Omental fat pad (tissue), 4 donors: ENCODE results near the gene ARHGAP26. TPM values are rescaled to one million over a fixed set of nuclear protein-coding genes. Genes with fewer than 3 reads are reported as not detected.

Experiments used
- ATAC-seq: fragments of 150-250 bp; one replicate; pipeline ENCODE4 v1.9.1; 2016; ENCODE audit warnings: mild to moderate bottlenecking, moderate library complexity; ENCODE audit not compliant: low FRiP score
- DNase-seq: peaks from one replicate; pipeline ENCODE4 v3.0.0-alpha.2; 2019; ENCODE audit warnings: low spot score
- CTCF ChIP-seq, 3 donors: fragments of 450-650 bp; IDR thresholded peaks; one replicate each; pipeline ENCODE4 v1.5.1; 2016 to 2017; ENCODE audit warnings: antibody characterized with exemption in 3 of 3, mild to moderate bottlenecking in 3 of 3, moderate library complexity in 2 of 3
- total RNA-seq, 4 donors: library from RNA; depleted of rRNA; stranded (reverse); fragments of >200 nt; gene quantifications; one replicate each; pipeline ENCODE4 v1.1.0, GENCODE V29; 2016

The ARHGAP26 gene
- total RNA-seq, 4 donors from 2014 or later: 40.4 to 134 (median 63.6) TPM

- TF ChIP-seq CTCF (IDR thresholded peaks at IDR 0.05): no peak
- DNase-seq: no peak
- ATAC-seq: no peak
These were observed 244.0 kb downstream of the ARHGAP26 start for GRCh38 chr5:143014017-143014651.

DNA sequence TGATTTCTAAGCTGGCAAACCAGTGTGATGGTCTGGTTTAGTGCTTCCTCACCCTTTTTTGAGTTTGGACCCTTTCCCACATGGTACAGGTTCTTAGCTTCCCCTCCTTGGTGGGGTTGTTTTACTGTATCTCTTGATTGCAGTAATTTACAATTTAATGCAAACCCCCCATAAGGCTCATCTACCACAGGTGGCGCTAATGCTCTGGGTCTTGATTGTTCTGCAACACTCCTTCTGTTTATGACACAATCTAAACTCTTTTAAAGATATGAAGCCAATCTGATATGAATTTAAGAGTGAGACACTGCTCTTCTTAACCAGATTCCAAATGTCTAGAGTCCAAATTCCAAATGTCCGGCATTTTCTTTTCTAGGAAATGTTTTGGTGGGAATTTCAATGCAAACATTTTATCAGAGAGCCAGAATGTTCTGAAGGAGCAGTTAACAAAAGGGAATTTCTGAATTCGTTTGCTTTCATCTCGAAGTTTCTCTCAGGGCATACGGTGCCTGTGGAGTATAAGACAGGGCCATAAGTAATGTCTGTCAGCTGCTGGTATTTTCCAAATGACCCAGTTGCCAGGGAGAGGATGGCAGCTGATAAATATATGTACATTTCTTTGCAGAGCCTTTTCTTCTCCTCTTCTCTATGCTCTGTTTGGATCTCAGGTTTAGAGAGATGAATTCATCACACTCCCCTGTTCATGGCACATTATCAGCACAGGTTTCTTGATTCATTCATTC lies 246.8 kb downstream of the ARHGAP26 start:
- DNase-seq (no peak), ATAC-seq (no peak)
- no peak for TF ChIP-seq CTCF (IDR thresholded peaks at IDR 0.05)

DNA sequence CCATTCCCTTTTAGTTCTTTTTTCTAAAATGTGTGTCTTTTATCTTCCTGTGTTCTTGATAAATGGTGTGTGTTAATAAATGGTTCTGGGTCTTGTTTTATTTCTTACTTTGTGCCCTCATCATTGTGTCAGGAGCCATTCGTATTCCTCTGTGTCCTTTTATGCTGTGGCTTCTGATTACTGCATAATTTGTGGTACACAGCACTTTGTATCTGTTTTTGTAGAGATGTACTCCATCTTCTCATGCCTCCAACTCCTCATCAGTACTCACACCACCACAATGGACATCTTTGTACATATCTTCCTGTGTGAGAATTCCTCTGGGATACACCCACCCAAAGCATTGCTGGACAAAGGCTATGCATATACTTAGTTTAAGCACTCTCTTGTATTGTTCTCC lies 247.4 kb downstream of the ARHGAP26 start:
- no peak for ATAC-seq
- no peak for DNase-seq
- no peak for TF ChIP-seq CTCF (IDR thresholded peaks at IDR 0.05)

DNA sequence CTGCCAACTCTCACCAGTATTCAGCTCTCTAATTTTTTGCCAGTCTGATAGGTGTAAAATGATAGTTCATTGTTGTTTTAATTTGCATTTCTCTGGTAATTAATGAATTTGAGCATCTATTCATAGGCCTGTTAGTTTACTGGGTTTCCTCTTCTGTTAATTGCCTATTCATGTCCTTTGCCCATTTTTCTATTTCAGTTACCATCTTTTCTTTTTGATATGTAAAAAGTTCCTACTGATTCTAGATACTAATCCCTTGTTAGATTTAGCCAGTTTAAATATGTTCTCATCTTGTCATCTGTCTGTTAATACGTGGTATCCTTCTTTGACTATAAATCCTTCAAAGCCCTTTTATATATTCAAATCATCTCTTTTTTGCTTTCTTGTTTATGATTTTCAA lies 247.8 kb downstream of the ARHGAP26 start:
- TF ChIP-seq CTCF (IDR thresholded peaks at IDR 0.05): no peak
- ATAC-seq: no peak
- no peak for DNase-seq

DNA sequence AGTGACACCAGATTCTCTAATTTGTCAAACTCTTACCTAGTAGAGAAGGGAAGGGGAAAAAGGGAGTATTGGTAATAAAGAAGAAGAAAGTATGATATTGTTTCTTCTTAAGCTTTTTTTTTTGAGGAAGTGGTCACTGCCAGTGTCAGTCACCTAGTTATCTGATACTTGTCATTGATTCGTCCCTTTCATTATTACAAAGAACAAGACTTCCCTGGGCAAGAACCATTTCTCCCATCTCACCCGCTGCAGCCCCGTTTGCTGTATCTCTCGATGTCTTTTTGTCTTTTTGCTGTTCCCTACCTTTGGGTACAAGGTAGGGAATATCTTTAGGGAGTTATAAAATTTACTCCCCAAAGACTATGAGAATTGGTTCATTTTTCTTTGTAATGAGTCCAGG lies 249.0 kb downstream of the ARHGAP26 start:
- ATAC-seq: no peak
- DNase-seq: no peak
- no peak for TF ChIP-seq CTCF (IDR thresholded peaks at IDR 0.05)

DNA sequence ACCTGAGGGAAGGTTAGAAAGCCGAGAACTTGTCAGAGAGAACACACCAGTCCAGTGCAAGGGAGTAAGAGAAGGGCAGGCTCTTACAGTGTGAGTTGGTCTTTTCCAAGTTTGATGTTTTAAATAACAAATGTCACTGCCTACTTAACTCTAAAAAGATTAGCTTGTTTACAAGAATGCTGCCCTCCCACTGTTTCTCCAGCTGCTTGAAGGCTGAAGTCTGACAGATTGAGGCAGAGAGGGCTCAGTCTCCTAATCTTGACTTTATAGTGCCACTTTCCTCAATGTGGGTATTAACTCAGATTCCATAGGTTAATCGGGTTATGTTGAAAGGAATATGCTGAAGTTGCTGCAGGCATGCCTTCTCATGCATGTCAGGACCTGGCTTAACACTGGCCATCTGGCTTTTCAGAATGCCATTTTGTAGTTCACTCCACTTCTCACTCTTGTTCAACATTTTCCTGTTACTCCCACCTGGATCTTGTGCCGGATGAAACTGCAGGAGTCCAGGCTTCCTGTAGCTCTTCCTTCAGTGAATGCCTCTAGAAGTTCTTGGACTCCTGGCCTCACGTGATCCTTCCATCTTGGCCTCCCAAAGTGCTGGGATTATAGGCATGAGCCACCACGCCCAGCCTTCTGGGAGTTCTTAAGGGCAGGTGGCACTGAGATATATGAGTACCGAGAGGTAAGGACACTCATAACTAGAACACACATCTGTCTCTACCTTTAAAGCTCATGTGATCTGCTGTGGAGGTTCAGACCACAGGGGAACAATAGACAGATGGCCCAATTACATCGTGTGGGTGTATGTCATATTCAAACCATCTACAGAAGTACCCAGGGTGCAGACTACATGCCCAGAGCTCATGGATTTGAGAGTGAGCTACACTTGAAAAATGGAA lies 249.7 kb downstream of the ARHGAP26 start:
- no peak for ATAC-seq
- DNase-seq: no peak
- no peak for TF ChIP-seq CTCF (IDR thresholded peaks at IDR 0.05)
